Measurements from ENCODE around the gene SLC7A10.

GRCh38 chr19:33227870-33228599 is 2.4 kb upstream of the SLC7A10 start:
- TF ChIP-seq POLR2A (IDR thresholded peaks at IDR 0.05; ENCODE audit: low read depth), result no peak
- TF ChIP-seq CTCF (IDR thresholded peaks at IDR 0.05), result no peak
- TF ChIP-seq POLR2AphosphoS5 (IDR thresholded peaks at IDR 0.05), result no peak

Data from esophagus muscularis mucosa (tissue), 3 donors.